HG02840 (cell line): ENCODE measurements around the gene IMPACT.

Experiments used
- ATAC-seq: cut with Tn5 transposase; IDR thresholded peaks from one replicate; pipeline ENCODE4 v1.9.1; 2021; ENCODE audit warnings: mild to moderate bottlenecking, moderate library complexity, moderate number of reproducible peaks; ENCODE audit not compliant: unreplicated experiment, low FRiP score

The IMPACT gene

GRCh38 chr18:24472591-24472990 is 46.1 kb downstream of the IMPACT start:
- ATAC-seq, result no peak

DNA sequence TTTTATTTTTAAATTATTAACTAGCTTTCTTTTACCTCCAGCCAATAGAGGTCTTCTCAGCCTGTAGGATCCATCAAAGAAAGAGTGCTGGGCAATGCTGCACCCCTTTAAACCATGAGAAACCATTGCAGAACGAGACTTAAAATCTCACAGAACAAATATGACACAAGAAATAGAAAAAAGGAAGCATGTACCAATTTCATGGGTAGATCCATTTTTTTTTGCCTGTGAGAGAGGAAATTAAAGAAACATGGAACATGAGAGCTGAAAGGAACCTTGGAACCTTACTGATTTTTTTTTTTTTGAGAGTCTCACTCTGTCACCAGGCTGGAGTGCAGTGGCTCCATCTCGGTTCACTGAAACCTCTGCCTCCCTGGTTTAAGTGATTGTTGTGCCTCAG is 47.9 kb downstream of the IMPACT start:
- no peak for ATAC-seq

DNA sequence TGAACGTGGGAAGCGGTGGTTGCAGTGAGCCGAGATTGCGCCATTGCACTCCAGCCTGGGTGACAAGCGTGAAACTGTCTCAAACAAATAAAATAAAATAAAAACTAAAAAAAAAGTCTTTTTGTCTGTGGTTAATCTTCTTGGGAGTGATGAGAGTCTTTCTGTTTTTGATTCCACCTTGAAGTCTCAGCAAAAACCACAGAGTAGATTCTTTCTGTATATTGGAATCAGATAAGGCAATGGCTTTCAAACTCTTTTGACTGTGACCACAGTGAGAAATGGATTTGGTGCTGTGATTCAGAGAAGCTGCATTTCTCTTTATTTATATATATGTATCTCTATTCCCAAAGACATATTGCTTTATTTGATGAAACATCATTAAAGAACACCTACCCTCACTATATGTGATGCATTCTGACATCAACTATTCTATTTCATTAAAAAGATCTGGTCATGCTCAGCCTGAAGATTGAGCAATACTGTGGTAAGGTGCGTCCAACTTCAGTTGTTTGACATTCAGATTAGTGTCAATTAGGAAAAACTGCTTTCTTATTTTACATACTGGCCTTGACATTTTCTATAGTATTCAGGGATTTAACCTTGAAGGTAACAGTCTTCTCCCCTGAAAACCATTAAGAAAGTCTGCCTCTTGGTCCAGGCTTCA is 49.6 kb downstream of the IMPACT start:
- ATAC-seq, result no peak

DNA sequence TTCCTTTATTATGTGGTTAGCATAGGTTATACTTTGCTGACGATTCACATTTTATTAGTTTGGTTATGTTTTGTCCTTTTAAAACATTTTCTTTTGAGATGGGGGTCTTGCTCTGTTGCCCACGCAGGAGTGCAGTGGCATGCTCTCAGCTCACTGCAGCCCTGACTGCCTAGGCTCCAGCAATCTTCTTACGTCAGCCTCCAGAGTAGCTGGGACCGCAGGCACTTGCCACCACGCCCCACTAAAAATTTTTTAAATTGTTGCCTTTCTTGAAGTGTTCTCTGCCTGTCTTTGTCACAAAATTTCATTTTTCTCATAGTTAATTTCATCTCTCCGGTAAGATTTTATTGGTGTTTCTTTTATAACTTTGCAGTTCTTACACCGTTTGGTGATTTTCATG is 52.9 kb downstream of the IMPACT start:
- no peak for ATAC-seq

- no peak for ATAC-seq
These were observed 56.4 kb downstream of the IMPACT start for GRCh38 chr18:24482821-24483220.

GRCh38 chr18:24485681-24486080 is 59.2 kb downstream of the IMPACT start:
- ATAC-seq, result no peak

DNA sequence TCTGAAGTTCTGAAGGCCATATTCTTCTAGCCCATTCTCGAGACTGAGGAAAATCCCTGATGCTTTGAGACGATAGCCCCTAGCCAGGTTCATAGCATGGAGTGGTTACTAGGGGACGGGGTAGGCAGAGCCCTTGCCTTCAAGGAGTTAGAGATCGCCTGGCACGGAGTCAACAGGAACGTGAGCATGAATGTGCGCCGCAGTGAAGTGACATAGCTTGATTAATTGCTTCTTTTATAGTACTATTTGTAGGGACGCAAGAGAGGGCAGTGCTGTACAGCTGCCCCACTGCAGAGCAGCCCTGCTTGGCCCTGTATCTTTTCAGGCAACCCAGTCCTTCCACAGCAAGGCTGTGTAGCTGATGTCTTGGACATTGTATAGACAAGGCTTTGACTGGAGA is 60.2 kb downstream of the IMPACT start:
- no peak for ATAC-seq

GRCh38 chr18:24488824-24489493 is 62.5 kb downstream of the IMPACT start:
- no peak for ATAC-seq

DNA sequence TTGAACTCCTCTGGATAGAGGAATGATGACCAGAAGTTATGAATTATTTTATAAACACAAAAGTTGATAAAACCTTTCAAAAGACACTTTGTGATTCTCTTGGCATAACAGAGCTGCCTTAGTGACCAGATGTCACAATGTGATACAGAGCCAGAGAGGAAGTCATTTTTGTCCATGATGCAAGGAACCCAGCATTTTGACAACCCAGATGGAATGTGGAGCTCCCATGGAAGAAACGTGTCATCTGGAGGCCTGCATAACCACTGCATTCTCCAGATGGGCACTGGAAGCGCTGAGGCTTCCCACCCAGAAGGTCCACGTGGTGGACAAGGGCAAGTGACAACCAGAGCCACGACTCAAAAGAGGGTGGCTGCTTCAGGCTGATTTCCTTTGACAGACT is 64.1 kb downstream of the IMPACT start:
- ATAC-seq, result no peak

- peak; percentile 57 for ATAC-seq
These were observed 65.7 kb downstream of the IMPACT start for GRCh38 chr18:24491927-24492834.

DNA sequence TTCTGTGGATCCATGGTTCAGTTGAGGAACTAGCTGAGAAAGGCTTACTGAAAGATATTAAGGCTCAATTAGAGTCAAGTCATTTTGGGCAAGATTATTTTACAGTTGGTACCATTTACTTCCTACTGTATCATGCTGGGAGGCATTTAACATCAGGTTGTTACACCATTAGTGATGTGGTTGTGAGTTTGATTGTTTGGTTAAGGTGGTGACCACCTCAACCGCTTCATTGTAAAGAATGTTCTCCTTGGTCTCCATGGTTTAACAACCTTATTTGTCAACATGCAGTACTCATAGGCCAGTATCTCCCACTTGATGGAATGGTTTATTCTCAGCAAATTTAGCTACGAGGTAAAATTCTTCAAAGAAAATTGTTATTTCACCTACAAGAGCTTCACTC is 68.1 kb downstream of the IMPACT start:
- ATAC-seq, result no peak

DNA sequence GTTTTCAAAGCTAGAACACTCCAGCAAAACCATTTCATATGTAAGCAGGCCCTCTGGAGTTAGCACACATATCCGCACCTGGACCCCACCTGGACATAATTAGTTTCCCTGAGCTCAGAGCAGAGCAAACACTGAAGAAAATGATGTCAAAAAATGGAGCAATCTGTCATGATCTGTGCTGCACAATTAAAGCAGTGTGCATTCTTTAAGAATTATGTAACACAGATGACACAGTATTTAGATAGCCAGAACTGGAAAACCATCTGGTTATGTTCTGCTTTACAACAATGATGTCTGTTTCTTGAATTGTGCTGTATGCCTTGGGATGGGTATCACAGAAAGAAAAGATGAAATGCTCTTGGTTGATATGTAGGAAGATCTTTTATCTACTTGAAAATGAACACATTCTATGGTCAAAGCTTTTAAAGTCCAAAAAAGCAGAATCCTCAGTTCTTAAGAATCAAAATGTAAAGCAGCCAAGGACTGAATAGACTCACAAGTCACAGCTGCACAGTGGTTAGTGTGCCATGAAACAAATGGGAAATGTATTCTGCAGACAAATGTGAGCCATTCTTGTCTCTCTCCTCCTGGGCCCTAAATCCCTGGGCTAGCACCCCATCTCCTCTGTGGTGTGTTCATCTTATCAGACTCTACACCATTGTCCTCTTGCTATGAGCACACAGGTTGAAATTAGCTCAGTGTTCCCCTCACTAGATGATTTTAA is 70.7 kb downstream of the IMPACT start:
- ATAC-seq, result no peak

- ATAC-seq, result no peak
These were observed 73.3 kb downstream of the IMPACT start for GRCh38 chr18:24499814-24500213.

- ATAC-seq, result no peak
These were observed 73.7 kb downstream of the IMPACT start for GRCh38 chr18:24500217-24500616.

DNA sequence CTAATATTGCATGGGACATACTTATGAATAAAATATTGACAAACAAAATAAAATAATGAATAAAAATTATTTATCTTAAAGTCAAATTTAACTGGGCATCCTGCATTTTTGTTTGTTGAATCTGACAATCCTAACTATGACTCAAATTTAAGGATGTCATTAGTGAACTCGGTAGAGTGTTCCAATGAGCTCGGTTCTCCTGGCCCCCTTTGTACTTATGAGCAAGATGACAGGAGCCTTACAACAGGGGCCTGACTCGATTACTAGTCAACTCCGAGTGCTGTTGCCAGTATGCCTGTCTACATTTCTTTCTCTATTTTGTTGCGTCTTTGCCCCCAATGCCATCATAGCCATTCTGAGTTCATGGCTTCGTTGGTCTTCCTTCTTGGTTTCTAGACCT is 74.3 kb downstream of the IMPACT start:
- no peak for ATAC-seq

- no peak for ATAC-seq
These were observed 76.4 kb downstream of the IMPACT start for GRCh38 chr18:24502667-24503523.
